Suprapubic skin (tissue), 4 donors: ENCODE measurements around the gene SDHAF1. TPM values are rescaled to one million over a fixed set of nuclear protein-coding genes. Genes with fewer than 3 reads are reported as not detected.

Experiments used
- DNase-seq, 2 donors: peaks; one replicate each; pipeline ENCODE4 v3.0.0-alpha.2; 2019; ENCODE audit warnings: low spot score in 2 of 2
- H3K27ac ChIP-seq: fragments of 200-600 bp; sonication (generic); one replicate; pipeline ENCODE4 v1.5.1; 2019
- H3K27me3 ChIP-seq: fragments of 200-600 bp; sonication (generic); one replicate; pipeline ENCODE4 v1.5.1; 2019
- H3K36me3 ChIP-seq: fragments of 200-600 bp; sonication (generic); one replicate; pipeline ENCODE4 v1.5.1; 2019
- H3K4me1 ChIP-seq: fragments of 200-600 bp; sonication (generic); one replicate; pipeline ENCODE4 v1.5.1; 2019
- H3K4me3 ChIP-seq: fragments of 200-600 bp; sonication (generic); one replicate; pipeline ENCODE4 v1.5.1; 2019; ENCODE audit warnings: mild to moderate bottlenecking
- H3K9me3 ChIP-seq: fragments of 200-600 bp; sonication (generic); one replicate; pipeline ENCODE4 v1.5.1; 2019
- CTCF ChIP-seq, 2 donors: fragments of 200-600 bp in 1 of 2; fragments of 450-650 bp in 1 of 2; sonication (generic) in 1 of 2; IDR thresholded peaks; one replicate each; pipeline ENCODE4 v1.5.1; 2016 to 2019; ENCODE audit warnings: antibody characterized with exemption in 2 of 2, mild to moderate bottlenecking in 1 of 2, moderate library complexity in 1 of 2
- EP300 ChIP-seq: sonication (generic); formaldehyde crosslinking; IDR thresholded peaks from one replicate; pipeline ENCODE4 v1.6.1; 2017; ENCODE audit warnings: antibody characterized with exemption
- POLR2A ChIP-seq, 2 donors: fragments of 450-650 bp; IDR thresholded peaks; one replicate each; pipeline ENCODE4 v1.6.1; 2017; ENCODE audit warnings: antibody characterized with exemption in 2 of 2, mild to moderate bottlenecking in 2 of 2, moderate library complexity in 2 of 2
- POLR2AphosphoS5 ChIP-seq, 3 donors: sonication (generic); formaldehyde crosslinking; IDR thresholded peaks; one replicate each; pipeline ENCODE4 v1.6.1; 2017; ENCODE audit warnings: antibody characterized with exemption in 3 of 3
- WGBS: methylation state at CpG from one replicate; pipeline ENCODE4 v1.1.5; 2018; 5-methylcytosine and 5-hydroxymethylcytosine counted together
- total RNA-seq, 4 donors: library from RNA; depleted of rRNA; stranded (reverse); fragments of >200 nt; gene quantifications; one replicate each; pipeline ENCODE4 v1.1.0, GENCODE V29; 2016

Gene SDHAF1
- total RNA-seq, 4 donors from 2014 or later, result 21.6 to 29.6 (median 27.5) TPM

GRCh38 chr19:35990156-35990555, 4.8 kb upstream of the SDHAF1 start:
- Histone ChIP-seq H3K36me3 (no peaks in the 10 kb centered on the region), H3K27me3 (peaks cover 39% of the 10 kb centered on the region), H3K9me3 (no peaks in the 10 kb centered on the region), H3K27ac (no peak overlapping the region), H3K4me1 (peaks cover 19% of the 10 kb centered on the region), H3K4me3 (no peak overlapping the region)
- 89% methylated on average over 4 of the region's 4 CpGs for WGBS
- TF ChIP-seq POLR2AphosphoS5 (IDR thresholded peaks at IDR 0.05) (no peak), POLR2A (IDR thresholded peaks at IDR 0.05) (no peak), EP300 (no peak), CTCF (IDR thresholded peaks at IDR 0.05) (no peak)
- DNase-seq, result no peak

- H3K36me3 ChIP-seq, result no peaks in the 10 kb centered on the region
- no peak overlapping the region for H3K27ac ChIP-seq
- peaks cover 26% of the 10 kb centered on the region for H3K4me1 ChIP-seq
- WGBS, result 76% methylated on average over 10 of the region's 10 CpGs
- peaks cover 30% of the 10 kb centered on the region for H3K27me3 ChIP-seq
- TF ChIP-seq EP300, result no peak
- TF ChIP-seq POLR2AphosphoS5 (IDR thresholded peaks at IDR 0.05), result no peak
- no peak for TF ChIP-seq CTCF (IDR thresholded peaks at IDR 0.05)
- TF ChIP-seq POLR2A (IDR thresholded peaks at IDR 0.05), result no peak
- H3K9me3 ChIP-seq, result no peaks in the 10 kb centered on the region
- no peak for DNase-seq
- no peak overlapping the region for H3K4me3 ChIP-seq
These were observed 3.9 kb upstream of the SDHAF1 start for GRCh38 chr19:35990771-35991730.

- Histone ChIP-seq H3K36me3 (no peaks in the 10 kb centered on the region), H3K9me3 (no peaks in the 10 kb centered on the region), H3K27me3 (peaks cover 22% of the 10 kb centered on the region), H3K4me1 (peaks cover 32% of the 10 kb centered on the region), H3K27ac (no peak overlapping the region), H3K4me3 (no peak overlapping the region)
- WGBS, result 85% methylated on average over 7 of the region's 7 CpGs
- no peak for TF ChIP-seq POLR2AphosphoS5 (IDR thresholded peaks at IDR 0.05)
- no peak for TF ChIP-seq POLR2A (IDR thresholded peaks at IDR 0.05)
- TF ChIP-seq EP300, result no peak
- TF ChIP-seq CTCF (IDR thresholded peaks at IDR 0.05), result no peak
- no peak for DNase-seq
These were observed 3.1 kb upstream of the SDHAF1 start for GRCh38 chr19:35991731-35992450.

- no peak overlapping the region for H3K27ac ChIP-seq
- DNase-seq, result no peak
- TF ChIP-seq POLR2A (IDR thresholded peaks at IDR 0.05) (no peak), EP300 (no peak), CTCF (IDR thresholded peaks at IDR 0.05) (no peak)
- H3K4me1 ChIP-seq, result peaks cover 30% of the 10 kb centered on the region
- H3K4me3 ChIP-seq, result no peak overlapping the region
- peaks cover 2% of the 10 kb centered on the region for H3K36me3 ChIP-seq
- peaks cover 9% of the 10 kb centered on the region for H3K27me3 ChIP-seq
- 78% methylated on average over 8 of the region's 8 CpGs for WGBS
- H3K9me3 ChIP-seq, result no peaks in the 10 kb centered on the region
These were observed 1.9 kb upstream of the SDHAF1 start for GRCh38 chr19:35992907-35993765.
